HG02678 (cell line): ENCODE data around the gene EGR1.

Source experiments
- ATAC-seq: cut with Tn5 transposase; IDR thresholded peaks from one replicate; pipeline ENCODE4 v1.9.1; 2021; ENCODE audit warnings: mild to moderate bottlenecking, moderate library complexity; ENCODE audit not compliant: unreplicated experiment

Gene EGR1

GRCh38 chr5:138452720-138453119 lies 12.6 kb upstream of the EGR1 start:
- ATAC-seq = no peak

- ATAC-seq = no peak
These were observed 11.7 kb upstream of the EGR1 start for GRCh38 chr5:138453590-138453989.

- ATAC-seq = no peak
These were observed 11.2 kb upstream of the EGR1 start for GRCh38 chr5:138454121-138454520.

GRCh38 chr5:138455232-138455930 lies 9.9 kb upstream of the EGR1 start:
- no peak for ATAC-seq

- no peak for ATAC-seq
These were observed 7.6 kb upstream of the EGR1 start for GRCh38 chr5:138457531-138458275.

GRCh38 chr5:138458384-138458783 lies 6.9 kb upstream of the EGR1 start:
- no peak for ATAC-seq

GRCh38 chr5:138458856-138459255 lies 6.4 kb upstream of the EGR1 start:
- ATAC-seq = no peak

GRCh38 chr5:138459311-138459933 lies 5.9 kb upstream of the EGR1 start:
- ATAC-seq = peak; percentile 42

- no peak for ATAC-seq
These were observed 5.1 kb upstream of the EGR1 start for GRCh38 chr5:138460032-138460693.

- ATAC-seq = no peak
These were observed 3.7 kb upstream of the EGR1 start for GRCh38 chr5:138461343-138462125.

- no peak for ATAC-seq
These were observed 1.8 kb upstream of the EGR1 start for GRCh38 chr5:138463419-138464007.

- peak; percentile 47 for ATAC-seq
These were observed 1.3 kb upstream of the EGR1 start for GRCh38 chr5:138464008-138464387.

- peak; percentile 78 for ATAC-seq
These were observed 655 bp upstream of the EGR1 start for GRCh38 chr5:138464388-138465260.

GRCh38 chr5:138466125-138466899 lies 1.0 kb downstream of the EGR1 start:
- no peak for ATAC-seq

GRCh38 chr5:138466900-138467710 lies 1.8 kb downstream of the EGR1 start:
- ATAC-seq = no peak

- no peak for ATAC-seq
These were observed 2.4 kb downstream of the EGR1 start for GRCh38 chr5:138467711-138468132.

- no peak for ATAC-seq
These were observed 3.1 kb downstream of the EGR1 start for GRCh38 chr5:138468133-138468965.
